Smooth muscle cell (in vitro differentiated cells): ENCODE measurements around the gene PTPRD. TPM values are rescaled to one million over a fixed set of nuclear protein-coding genes. Genes with fewer than 3 reads are reported as not detected.

Source experiments
- DNase-seq: peaks from one replicate; lab custom pipeline; 2025; ENCODE audit not compliant: unreplicated experiment; lab: John Stamatoyannopoulos, UW
- H2AFZ ChIP-seq: fragments of 200-600 bp; sonication (generic); 2 replicates; pipeline ENCODE4 v1.6.0; 2016; ENCODE audit warnings: antibody characterized with exemption, low read depth, mild to moderate bottlenecking
- H3F3A ChIP-seq: fragments of 200-600 bp; sonication (generic); 2 replicates; pipeline ENCODE4 v1.6.0; 2017; ENCODE audit warnings: antibody characterized with exemption, low read depth
- H3K27ac ChIP-seq: fragments of 200-600 bp; sonication (generic); 2 replicates; pipeline ENCODE4 v1.5.1; 2016; ENCODE audit warnings: low read depth, mild to moderate bottlenecking
- H3K27me3 ChIP-seq: fragments of 200-600 bp; sonication (generic); 2 replicates; pipeline ENCODE4 v1.6.1; 2016; ENCODE audit warnings: low read depth, mild to moderate bottlenecking
- H3K36me3 ChIP-seq: fragments of 200-600 bp; sonication (generic); 2 replicates; pipeline ENCODE4 v1.5.1; 2016; ENCODE audit warnings: low read depth
- H3K4me1 ChIP-seq: fragments of 200-600 bp; sonication (generic); 2 replicates; pipeline ENCODE4 v1.5.1; 2016; ENCODE audit warnings: low read depth
- H3K4me2 ChIP-seq: fragments of 200-600 bp; sonication (generic); 2 replicates; pipeline ENCODE4 v1.6.0; 2016; ENCODE audit warnings: mild to moderate bottlenecking
- H3K4me3 ChIP-seq: fragments of 200-600 bp; sonication (generic); 2 replicates; pipeline ENCODE4 v1.5.1; 2016; ENCODE audit warnings: mild to moderate bottlenecking
- H3K79me2 ChIP-seq: fragments of 200-600 bp; sonication (generic); 2 replicates; pipeline ENCODE4 v1.6.0; 2016; ENCODE audit warnings: low read depth, mild to moderate bottlenecking
- H3K9ac ChIP-seq: fragments of 200-600 bp; sonication (generic); 2 replicates; pipeline ENCODE4 v1.6.0; 2016; ENCODE audit warnings: low read depth
- H3K9me3 ChIP-seq: fragments of 200-600 bp; sonication (generic); replicated peaks from 2 replicates; pipeline ENCODE4 v1.5.1; 2016; ENCODE audit warnings: low read depth
- H4K20me1 ChIP-seq: fragments of 200-600 bp; sonication (generic); 2 replicates; pipeline ENCODE4 v1.6.0; 2016; ENCODE audit warnings: low read depth
- CTCF ChIP-seq: fragments of 200-600 bp; sonication (generic); IDR thresholded peaks from 2 replicates; pipeline ENCODE4 v1.5.1; 2017; ENCODE audit warnings: borderline replicate concordance, mild to moderate bottlenecking, antibody characterized with exemption; ENCODE audit not compliant: insufficient read depth, poor library complexity, severe bottlenecking
- WGBS: methylation state at CpG from one replicate; pipeline ENCODE4 v1.1.7; 2016; ENCODE audit warnings: low lambda C conversion rate; 5-methylcytosine and 5-hydroxymethylcytosine counted together
- polyA plus RNA-seq: library from polyadenylated mRNA; unstranded; fragments of >200 nt; fragmentation: Nextera tagmentation; extraction: Ambion mirVana; gene quantifications from 2 replicates; pipeline ENCODE4 v1.2.1, GENCODE V29; 2016
- total RNA-seq: library from RNA; depleted of rRNA; stranded (reverse); fragments of >200 nt; gene quantifications from 2 replicates; pipeline ENCODE4 v1.2.3, GENCODE V29; 2014

PTPRD gene
- total and polyA plus RNA-seq, 2 experiments from 2014 or later = 6.5 to 61.0 TPM

GRCh38 chr9:9538766-9539165, 1074.0 kb downstream of the PTPRD start:
- H3K79me2 ChIP-seq = no peaks in the 10 kb centered on the region
- H3K4me3 ChIP-seq = no peak overlapping the region
- H3K27ac ChIP-seq = no peak overlapping the region
- no peaks in the 10 kb centered on the region for H3K4me1 ChIP-seq
- H4K20me1 ChIP-seq = no peaks in the 10 kb centered on the region
- H3F3A ChIP-seq = no peaks in the 10 kb centered on the region
- H3K36me3 ChIP-seq = no peaks in the 10 kb centered on the region
- TF ChIP-seq CTCF = no peak
- H3K27me3 ChIP-seq = no peaks in the 10 kb centered on the region
- H3K4me2 ChIP-seq = no peak overlapping the region
- H3K9ac ChIP-seq = no peak overlapping the region
- DNase-seq = no peak
- no peaks in the 10 kb centered on the region for H3K9me3 ChIP-seq
- H2AFZ ChIP-seq = no peak overlapping the region

GRCh38 chr9:9538356-9538755, 1074.4 kb downstream of the PTPRD start:
- Histone ChIP-seq H3K4me1 (no peaks in the 10 kb centered on the region), H2AFZ (no peak overlapping the region), H3K4me3 (no peak overlapping the region), H3K4me2 (no peak overlapping the region), H3K27me3 (no peaks in the 10 kb centered on the region), H3K9ac (no peak overlapping the region), H3K9me3 (no peaks in the 10 kb centered on the region), H3F3A (no peaks in the 10 kb centered on the region), H3K79me2 (no peaks in the 10 kb centered on the region), H4K20me1 (no peaks in the 10 kb centered on the region), H3K27ac (no peak overlapping the region), H3K36me3 (no peaks in the 10 kb centered on the region)
- TF ChIP-seq CTCF = no peak
- WGBS = 94% methylated on average over 4 of the region's 4 CpGs
- DNase-seq = no peak

DNA sequence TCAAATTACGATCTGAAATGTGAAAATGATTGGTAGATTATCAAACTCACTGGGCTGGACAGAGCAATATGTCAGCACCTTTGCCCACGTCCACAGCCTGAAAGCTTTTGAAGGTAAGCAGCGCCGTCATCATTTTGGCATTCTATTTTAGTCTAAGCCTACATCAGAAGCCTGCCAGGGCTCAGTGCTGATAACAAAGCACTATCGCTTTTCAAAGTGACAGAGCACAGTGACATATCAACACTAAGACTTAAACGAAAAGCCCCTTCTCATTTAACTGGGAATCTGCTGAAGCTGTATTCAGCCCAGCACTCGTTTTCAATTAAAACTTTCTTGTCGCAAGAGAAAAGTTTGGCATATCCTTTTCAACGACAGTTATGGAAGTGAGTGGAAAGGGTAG, 1076.3 kb downstream of the PTPRD start:
- H3K9me3 ChIP-seq = no peaks in the 10 kb centered on the region
- no peak overlapping the region for H3K9ac ChIP-seq
- H3K79me2 ChIP-seq = no peaks in the 10 kb centered on the region
- TF ChIP-seq CTCF = no peak
- no peaks in the 10 kb centered on the region for H3K36me3 ChIP-seq
- no peak overlapping the region for H3K27ac ChIP-seq
- no peaks in the 10 kb centered on the region for H3F3A ChIP-seq
- H3K4me2 ChIP-seq = peak overlapping the region; percentile 13
- no peaks in the 10 kb centered on the region for H3K4me1 ChIP-seq
- H3K4me3 ChIP-seq = no peak overlapping the region
- DNase-seq = no peak
- no peaks in the 10 kb centered on the region for H4K20me1 ChIP-seq
- no peak overlapping the region for H2AFZ ChIP-seq
- 16% methylated on average over 9 of the region's 9 CpGs for WGBS
- no peaks in the 10 kb centered on the region for H3K27me3 ChIP-seq

DNA sequence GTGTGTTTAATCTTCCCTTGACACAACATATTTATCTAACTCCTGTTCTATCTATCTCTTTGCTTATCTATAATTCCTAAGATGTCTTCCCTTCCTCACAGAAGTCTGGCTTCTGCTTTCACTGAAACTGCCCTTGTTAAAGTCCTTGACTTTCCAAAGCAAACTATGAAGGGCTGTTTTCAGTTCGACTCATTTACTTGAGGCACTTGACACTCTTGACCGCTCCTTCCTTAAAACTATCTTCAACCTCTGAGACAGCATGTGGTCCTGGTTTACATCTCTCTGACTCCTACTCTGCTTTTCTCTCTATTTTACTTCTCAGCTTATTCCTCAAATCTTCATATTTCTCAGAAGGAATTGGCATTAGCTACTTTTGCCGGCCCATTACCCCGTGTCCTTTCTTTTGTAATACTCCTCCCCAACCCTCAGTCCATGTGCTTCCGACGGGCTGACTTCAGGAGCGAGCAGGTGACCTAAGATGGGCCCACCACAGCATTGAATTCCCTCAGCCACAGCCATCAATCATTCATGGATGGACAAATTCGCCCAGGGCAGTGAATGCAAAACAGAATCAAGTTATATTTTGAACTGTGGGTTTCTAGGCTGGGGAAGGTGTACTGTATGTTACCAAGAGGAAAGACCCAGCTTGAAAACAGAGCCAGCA, 1089.2 kb downstream of the PTPRD start:
- no peaks in the 10 kb centered on the region for H3K79me2 ChIP-seq
- no peak for TF ChIP-seq CTCF

More for the DNA sequence above, 1089.2 kb downstream of the PTPRD start:
- peaks cover 9% of the 10 kb centered on the region for H3K4me1 ChIP-seq
- H3K9ac ChIP-seq = no peak overlapping the region
- no peaks in the 10 kb centered on the region for H3K36me3 ChIP-seq
- DNase-seq = no peak
- H3K4me2 ChIP-seq = no peak overlapping the region
- no peak overlapping the region for H3K4me3 ChIP-seq
- no peaks in the 10 kb centered on the region for H3K9me3 ChIP-seq
- no peak overlapping the region for H2AFZ ChIP-seq
- H3K27me3 ChIP-seq = no peaks in the 10 kb centered on the region
- H3K27ac ChIP-seq = no peak overlapping the region
- no peaks in the 10 kb centered on the region for H4K20me1 ChIP-seq
- no peaks in the 10 kb centered on the region for H3F3A ChIP-seq
- WGBS = 78% methylated on average over 8 of the region's 8 CpGs
